Liver (tissue), 9 donors: ENCODE data around the gene SS18L1. TPM values are rescaled to one million over a fixed set of nuclear protein-coding genes. Genes with fewer than 3 reads are reported as not detected.

Experiments used
- DNase-seq: peaks from one replicate; pipeline ENCODE4 v3.0.0-alpha.2; 2017; ENCODE audit warnings: low spot score
- H3K27ac ChIP-seq, 2 donors: one replicate each; pipeline ENCODE4 v1.7.0; 2013; ENCODE audit warnings: inconsistent platforms in 2 of 2, low read length in 2 of 2, control low read depth in 1 of 2, low read depth in 1 of 2, mild to moderate bottlenecking in 1 of 2
- H3K27me3 ChIP-seq, 4 donors: one replicate each; pipeline versions ENCODE4 v1.6.1 to v1.7.0; 2013; ENCODE audit warnings: low read length in 3 of 4, inconsistent platforms in 1 of 4, mild to moderate bottlenecking in 1 of 4, moderate library complexity in 1 of 4; ENCODE audit not compliant: control insufficient read depth in 4 of 4, insufficient read depth in 4 of 4
- H3K36me3 ChIP-seq, 4 donors: one replicate each; pipeline versions ENCODE4 v1.6.1 to v1.7.0; 2013; ENCODE audit warnings: low read length in 3 of 4, mild to moderate bottlenecking in 3 of 4, low read depth in 1 of 4, moderate library complexity in 1 of 4; ENCODE audit not compliant: control insufficient read depth in 4 of 4, insufficient read depth in 3 of 4
- H3K4me1 ChIP-seq, 4 donors: one replicate each; pipeline versions ENCODE4 v1.6.1 to v1.7.0; 2013; ENCODE audit warnings: low read length in 3 of 4, mild to moderate bottlenecking in 3 of 4, moderate library complexity in 1 of 4; ENCODE audit not compliant: control insufficient read depth in 4 of 4, insufficient read depth in 4 of 4
- H3K4me3 ChIP-seq, 3 donors: one replicate each; pipeline versions ENCODE4 v1.6.1 to v1.7.0; 2013; ENCODE audit warnings: low read length in 3 of 3, control low read depth in 1 of 3, low read depth in 1 of 3, mild to moderate bottlenecking in 1 of 3
- H3K9ac ChIP-seq, 2 donors: one replicate each; pipeline ENCODE4 v1.7.0; 2013; ENCODE audit warnings: low read length in 2 of 2, mild to moderate bottlenecking in 2 of 2, moderate library complexity in 2 of 2, control low read depth in 1 of 2, low read depth in 1 of 2
- H3K9me3 ChIP-seq, 4 donors: one replicate each; pipeline versions ENCODE4 v1.6.1 to v1.7.0; 2013; ENCODE audit warnings: low read length in 3 of 4; ENCODE audit not compliant: control insufficient read depth in 4 of 4
- EGR1 ChIP-seq, 2 donors: IDR thresholded peaks; 2 replicates each; pipeline ENCODE4 v1.6.1; 2016 to 2018; ENCODE audit warnings: antibody characterized with exemption in 2 of 2, low read depth in 2 of 2
- FOXA1 ChIP-seq: IDR thresholded peaks from 2 replicates; pipeline ENCODE4 v1.6.1; 2016; ENCODE audit warnings: antibody characterized with exemption
- FOXA2 ChIP-seq: IDR thresholded peaks from 2 replicates; pipeline ENCODE4 v1.6.1; 2016; ENCODE audit warnings: antibody characterized with exemption
- GABPA ChIP-seq, 2 donors: IDR thresholded peaks in 1 of 2; conservative IDR thresholded peaks in 1 of 2; 2 replicates each; pipeline ENCODE4 v1.6.1; 2016; ENCODE audit warnings: antibody characterized with exemption in 2 of 2, mild to moderate bottlenecking in 1 of 2, moderate library complexity in 1 of 2
- HNF4G ChIP-seq: IDR thresholded peaks from 2 replicates; pipeline ENCODE4 v1.6.1; 2016; ENCODE audit warnings: antibody characterized with exemption
- JUND ChIP-seq, 2 donors: IDR thresholded peaks; 2 replicates each; pipeline ENCODE4 v1.6.1; 2016; ENCODE audit warnings: antibody characterized with exemption in 2 of 2
- RAD21 ChIP-seq, 2 donors: IDR thresholded peaks; 2 replicates each; pipeline ENCODE4 v1.6.1; 2016; ENCODE audit warnings: antibody characterized with exemption in 2 of 2, mild to moderate bottlenecking in 2 of 2
- RXRA ChIP-seq, 2 donors: IDR thresholded peaks; 2 replicates each; pipeline ENCODE4 v1.6.1; 2017 to 2018; ENCODE audit warnings: antibody characterized with exemption in 2 of 2, mild to moderate bottlenecking in 1 of 2
- SP1 ChIP-seq: IDR thresholded peaks from 2 replicates; pipeline ENCODE4 v1.6.1; 2018; ENCODE audit warnings: antibody characterized with exemption, mild to moderate bottlenecking
- YY1 ChIP-seq: IDR thresholded peaks from 2 replicates; pipeline ENCODE4 v1.6.1; 2016; ENCODE audit warnings: antibody characterized with exemption, mild to moderate bottlenecking
- WGBS: extraction: QIAGEN DNeasy Blood & Tissue Kit; methylation state at CpG from one replicate; pipeline ENCODE4 v1.1.7; 2013; 5-methylcytosine and 5-hydroxymethylcytosine counted together
- polyA plus RNA-seq, 2 donors: library from polyadenylated mRNA; stranded (reverse) in 1 of 2; unstranded in 1 of 2; fragments of 200-250 nt in 1 of 2; fragments of >200 nt in 1 of 2; fragmentation: Nextera tagmentation in 1 of 2; extraction: Ambion mirVana in 1 of 2; gene quantifications; one replicate each; pipeline versions ENCODE4 v1.2.1 to v1.2.3, GENCODE V29; 2013 to 2015
- total RNA-seq, 2 donors: library from RNA; depleted of rRNA; stranded (reverse); fragments of >200 nt; gene quantifications; one replicate each; pipeline ENCODE4 v1.2.3, GENCODE V29; 2014
- TF ChIP-seq, protein P1 (sequence below): IDR thresholded peaks from 2 replicates; pipeline ENCODE4 v1.6.1; 2016; ENCODE audit warnings: antibody characterized with exemption
- TF ChIP-seq, protein P2 (sequence below): IDR thresholded peaks from 2 replicates; pipeline ENCODE4 v1.6.1; 2016; ENCODE audit warnings: antibody characterized with exemption
- TF ChIP-seq, protein P3 (sequence below): IDR thresholded peaks from 2 replicates; pipeline ENCODE4 v1.6.1; 2016; ENCODE audit warnings: antibody characterized with exemption
- TF ChIP-seq, protein P4 (sequence below): IDR thresholded peaks from 2 replicates; pipeline ENCODE4 v1.6.1; 2016; ENCODE audit warnings: antibody characterized with exemption, mild to moderate bottlenecking
- donor health status: healthy.
- donor health status: healthy.
- donor health status: healthy.
- donor health status: healthy.
- donor health status: healthy.

SS18L1 gene
- total and polyA plus RNA-seq, 4 donors: 6.1 to 24.3 (median 16.7) TPM

DNA sequence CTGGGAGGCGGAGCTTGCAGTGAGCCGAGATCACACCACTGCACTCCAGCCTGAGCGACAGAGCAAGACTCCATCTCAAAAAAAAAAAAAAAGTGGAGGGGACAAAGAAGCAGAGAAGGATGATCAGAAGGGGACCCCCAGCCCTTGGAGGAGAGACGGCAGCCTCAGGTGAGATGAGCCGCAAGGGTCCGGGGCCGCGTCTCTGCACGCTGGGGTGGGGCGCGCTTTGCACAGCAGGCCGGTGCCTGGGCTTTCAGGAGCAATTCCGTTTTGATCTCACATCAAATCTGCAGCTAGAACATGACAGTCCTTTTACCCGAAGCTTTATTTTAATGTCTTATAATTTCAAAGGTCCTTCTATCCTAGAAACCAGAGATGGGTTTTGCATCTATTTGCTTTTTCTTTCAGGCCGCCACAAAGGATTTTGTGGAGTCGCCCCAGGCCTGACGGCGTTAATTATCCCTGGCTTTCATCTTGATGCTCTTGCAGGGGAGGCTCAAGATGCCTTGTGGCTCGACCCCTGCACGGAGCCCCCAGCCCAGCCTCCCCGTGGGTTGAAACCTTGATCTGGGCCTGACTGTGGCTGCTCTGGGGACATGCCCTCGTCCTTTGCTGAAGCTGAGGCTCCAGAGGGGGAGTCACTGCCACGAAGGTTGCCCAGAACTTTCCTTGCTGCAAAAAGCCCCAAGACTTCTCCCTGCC, 59.3 kb downstream of the SS18L1 start:
- Histone ChIP-seq H3K9ac (no peak overlapping the region), H3K4me3 (no peak overlapping the region), H3K9me3 (no peaks in the 10 kb centered on the region), H3K27me3 (no peaks in the 10 kb centered on the region), H3K36me3 (peaks cover 17 to 46% (median 26%) of the 10 kb centered on the region in 4 donors), H3K4me1 (no peaks in the 10 kb centered on the region), H3K27ac (no peak overlapping the region)
- 93% methylated on average over 23 of the region's 23 CpGs for WGBS
- no peak for DNase-seq
- no peak for TF ChIP-seq YY1
- no peak for TF ChIP-seq RXRA (IDR thresholded peaks at IDR 0.05)
- no peak for TF ChIP-seq FOXA2
- TF ChIP-seq, protein P1, sequence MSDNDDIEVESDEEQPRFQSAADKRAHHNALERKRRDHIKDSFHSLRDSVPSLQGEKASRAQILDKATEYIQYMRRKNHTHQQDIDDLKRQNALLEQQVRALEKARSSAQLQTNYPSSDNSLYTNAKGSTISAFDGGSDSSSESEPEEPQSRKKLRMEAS: no peak
- TF ChIP-seq, protein P2, sequence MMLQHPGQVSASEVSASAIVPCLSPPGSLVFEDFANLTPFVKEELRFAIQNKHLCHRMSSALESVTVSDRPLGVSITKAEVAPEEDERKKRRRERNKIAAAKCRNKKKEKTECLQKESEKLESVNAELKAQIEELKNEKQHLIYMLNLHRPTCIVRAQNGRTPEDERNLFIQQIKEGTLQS: no peak
- no peak for TF ChIP-seq FOXA1

DNA sequence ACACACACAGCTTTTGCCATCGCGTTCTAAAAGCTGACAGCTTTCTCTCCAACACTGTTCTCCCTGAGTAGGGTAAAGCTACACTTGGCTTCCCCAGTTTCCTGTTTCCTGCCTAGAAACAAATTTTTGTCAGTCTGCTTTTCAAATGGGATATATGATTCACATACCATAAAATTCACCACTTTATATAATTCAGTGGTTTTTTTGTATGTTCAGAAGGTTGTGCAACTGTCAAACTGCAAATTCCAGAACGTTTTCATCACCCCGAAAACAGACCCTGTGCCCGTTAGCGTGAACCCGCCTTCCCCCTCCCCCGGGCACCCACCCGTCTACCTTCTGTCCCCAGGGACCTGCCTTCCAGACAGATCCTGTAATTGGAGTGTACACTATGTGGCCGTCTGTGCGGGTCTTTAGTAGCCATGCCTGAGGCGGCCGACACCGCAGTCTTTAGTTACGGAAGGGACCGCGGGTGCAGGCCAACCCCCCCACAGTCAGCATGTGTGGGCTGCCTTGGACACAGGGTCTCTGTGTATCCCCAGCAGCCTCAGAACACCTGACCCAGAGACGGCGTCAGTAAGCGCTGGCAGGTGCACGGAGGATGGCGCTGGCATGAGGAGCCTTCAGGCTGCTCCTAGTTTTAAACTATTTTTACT, 59.9 kb downstream of the SS18L1 start:
- H3K27me3 ChIP-seq: no peaks in the 10 kb centered on the region
- H3K9ac ChIP-seq: no peak overlapping the region
- H3K4me3 ChIP-seq: no peak overlapping the region
- H3K9me3 ChIP-seq: no peaks in the 10 kb centered on the region
- H3K36me3 ChIP-seq: peaks cover 11 to 39% (median 21%) of the 10 kb centered on the region in 4 donors
- TF ChIP-seq JUND (IDR thresholded peaks at IDR 0.05) (no peak), GABPA (IDR thresholded peaks at IDR 0.05 in 1 of 2, conservative IDR thresholded peaks at IDR 0.05 in 1 of 2) (no peak), FOXA1 (no peak)
- TF ChIP-seq, protein P1: no peak
- TF ChIP-seq, protein P2: no peak
- TF ChIP-seq, protein P3, sequence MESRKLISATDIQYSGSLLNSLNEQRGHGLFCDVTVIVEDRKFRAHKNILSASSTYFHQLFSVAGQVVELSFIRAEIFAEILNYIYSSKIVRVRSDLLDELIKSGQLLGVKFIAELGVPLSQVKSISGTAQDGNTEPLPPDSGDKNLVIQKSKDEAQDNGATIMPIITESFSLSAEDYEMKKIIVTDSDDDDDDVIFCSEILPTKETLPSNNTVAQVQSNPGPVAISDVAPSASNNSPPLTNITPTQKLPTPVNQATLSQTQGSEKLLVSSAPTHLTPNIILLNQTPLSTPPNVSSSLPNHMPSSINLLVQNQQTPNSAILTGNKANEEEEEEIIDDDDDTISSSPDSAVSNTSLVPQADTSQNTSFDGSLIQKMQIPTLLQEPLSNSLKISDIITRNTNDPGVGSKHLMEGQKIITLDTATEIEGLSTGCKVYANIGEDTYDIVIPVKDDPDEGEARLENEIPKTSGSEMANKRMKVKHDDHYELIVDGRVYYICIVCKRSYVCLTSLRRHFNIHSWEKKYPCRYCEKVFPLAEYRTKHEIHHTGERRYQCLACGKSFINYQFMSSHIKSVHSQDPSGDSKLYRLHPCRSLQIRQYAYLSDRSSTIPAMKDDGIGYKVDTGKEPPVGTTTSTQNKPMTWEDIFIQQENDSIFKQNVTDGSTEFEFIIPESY: no peak
- 90% methylated on average over 22 of the region's 22 CpGs for WGBS
- no peaks in the 10 kb centered on the region for H3K4me1 ChIP-seq
- H3K27ac ChIP-seq: no peak overlapping the region
- no peak for DNase-seq

DNA sequence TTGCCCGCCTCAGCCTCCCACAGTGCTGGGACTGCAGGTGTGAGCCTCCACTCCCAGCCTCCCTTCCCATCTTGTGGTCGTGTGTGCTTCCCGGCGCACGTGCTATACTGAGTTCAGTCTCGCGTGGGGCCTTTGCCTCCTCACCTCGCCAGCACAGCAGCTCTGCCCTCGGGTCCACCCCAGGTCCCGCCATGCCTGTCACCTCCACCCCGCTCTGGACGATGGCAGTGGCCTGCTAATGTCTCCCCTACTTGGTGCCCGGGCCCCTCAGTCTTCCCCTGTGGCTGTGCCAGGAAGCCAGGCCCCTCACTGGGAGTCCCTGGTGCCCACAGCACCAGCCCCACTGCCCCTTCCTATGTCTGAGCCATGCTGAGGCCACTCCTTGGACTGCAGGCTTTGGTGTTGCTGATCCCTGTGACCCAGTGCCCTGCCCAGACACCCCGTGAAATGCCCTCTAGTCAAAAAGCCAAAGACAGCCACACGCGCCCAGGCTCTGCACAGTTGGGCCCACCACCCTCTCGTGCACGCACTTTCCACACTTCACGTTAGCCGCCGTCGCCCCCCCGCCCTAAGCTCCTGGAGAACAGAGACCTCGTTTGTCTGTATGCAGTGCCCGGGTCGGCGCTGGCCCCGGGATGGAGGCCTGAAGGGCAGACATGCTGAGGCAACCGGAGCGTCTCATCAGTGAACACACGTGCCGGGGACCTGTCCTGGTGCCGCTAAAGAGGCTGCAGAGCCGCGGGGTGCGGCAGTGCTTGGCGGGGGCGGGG, 62.2 kb downstream of the SS18L1 start:
- DNase-seq: no peak
- Histone ChIP-seq H3K36me3 (peaks cover 1 to 22% (median 7%) of the 10 kb centered on the region in 4 donors), H3K4me1 (no peaks in the 10 kb centered on the region), H3K9me3 (no peaks in the 10 kb centered on the region), H3K27me3 (no peaks in the 10 kb centered on the region), H3K9ac (no peak overlapping the region), H3K4me3 (no peak overlapping the region), H3K27ac (no peak overlapping the region)
- 92% methylated on average over 38 of the region's 38 CpGs for whole genome bisulfite sequencing
- no peak for TF ChIP-seq RAD21 (IDR thresholded peaks at IDR 0.05)
- TF ChIP-seq, protein P4, sequence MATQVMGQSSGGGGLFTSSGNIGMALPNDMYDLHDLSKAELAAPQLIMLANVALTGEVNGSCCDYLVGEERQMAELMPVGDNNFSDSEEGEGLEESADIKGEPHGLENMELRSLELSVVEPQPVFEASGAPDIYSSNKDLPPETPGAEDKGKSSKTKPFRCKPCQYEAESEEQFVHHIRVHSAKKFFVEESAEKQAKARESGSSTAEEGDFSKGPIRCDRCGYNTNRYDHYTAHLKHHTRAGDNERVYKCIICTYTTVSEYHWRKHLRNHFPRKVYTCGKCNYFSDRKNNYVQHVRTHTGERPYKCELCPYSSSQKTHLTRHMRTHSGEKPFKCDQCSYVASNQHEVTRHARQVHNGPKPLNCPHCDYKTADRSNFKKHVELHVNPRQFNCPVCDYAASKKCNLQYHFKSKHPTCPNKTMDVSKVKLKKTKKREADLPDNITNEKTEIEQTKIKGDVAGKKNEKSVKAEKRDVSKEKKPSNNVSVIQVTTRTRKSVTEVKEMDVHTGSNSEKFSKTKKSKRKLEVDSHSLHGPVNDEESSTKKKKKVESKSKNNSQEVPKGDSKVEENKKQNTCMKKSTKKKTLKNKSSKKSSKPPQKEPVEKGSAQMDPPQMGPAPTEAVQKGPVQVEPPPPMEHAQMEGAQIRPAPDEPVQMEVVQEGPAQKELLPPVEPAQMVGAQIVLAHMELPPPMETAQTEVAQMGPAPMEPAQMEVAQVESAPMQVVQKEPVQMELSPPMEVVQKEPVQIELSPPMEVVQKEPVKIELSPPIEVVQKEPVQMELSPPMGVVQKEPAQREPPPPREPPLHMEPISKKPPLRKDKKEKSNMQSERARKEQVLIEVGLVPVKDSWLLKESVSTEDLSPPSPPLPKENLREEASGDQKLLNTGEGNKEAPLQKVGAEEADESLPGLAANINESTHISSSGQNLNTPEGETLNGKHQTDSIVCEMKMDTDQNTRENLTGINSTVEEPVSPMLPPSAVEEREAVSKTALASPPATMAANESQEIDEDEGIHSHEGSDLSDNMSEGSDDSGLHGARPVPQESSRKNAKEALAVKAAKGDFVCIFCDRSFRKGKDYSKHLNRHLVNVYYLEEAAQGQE: no peak
- no peak for TF ChIP-seq GABPA (IDR thresholded peaks at IDR 0.05 in 1 of 2, conservative IDR thresholded peaks at IDR 0.05 in 1 of 2)
- no peak for TF ChIP-seq EGR1 (IDR thresholded peaks at IDR 0.05; ENCODE audit: low read depth in 2 of 2)
- TF ChIP-seq FOXA2: no peak
- TF ChIP-seq RXRA (IDR thresholded peaks at IDR 0.05): no peak
- TF ChIP-seq, protein P3: no peak
- TF ChIP-seq HNF4G: no peak
- no peak for TF ChIP-seq SP1
